Forelimb muscle (tissue), 1 donor: ENCODE results near the gene NDUFS2. TPM values are rescaled to one million over a fixed set of nuclear protein-coding genes. Genes with fewer than 3 reads are reported as not detected.
"Not testable (repeated sequence)": the region's sequence is repeated elsewhere in the genome, so short reads cannot be mapped to it uniquely, and the experiment has no call there.

Source experiments
- DNase-seq: peaks from one replicate; pipeline ENCODE4 v3.0.0-alpha.2; 2013; ENCODE audit warnings: low read depth
- polyA plus RNA-seq: library from polyadenylated mRNA; unstranded; fragments of 120-200 nt; gene quantifications from one replicate; pipeline ENCODE4 v1.2.1, GENCODE V29; 2013; ENCODE audit not compliant: insufficient read length

NDUFS2 gene
- polyA plus RNA-seq, 1 donor: 142 TPM

DNA sequence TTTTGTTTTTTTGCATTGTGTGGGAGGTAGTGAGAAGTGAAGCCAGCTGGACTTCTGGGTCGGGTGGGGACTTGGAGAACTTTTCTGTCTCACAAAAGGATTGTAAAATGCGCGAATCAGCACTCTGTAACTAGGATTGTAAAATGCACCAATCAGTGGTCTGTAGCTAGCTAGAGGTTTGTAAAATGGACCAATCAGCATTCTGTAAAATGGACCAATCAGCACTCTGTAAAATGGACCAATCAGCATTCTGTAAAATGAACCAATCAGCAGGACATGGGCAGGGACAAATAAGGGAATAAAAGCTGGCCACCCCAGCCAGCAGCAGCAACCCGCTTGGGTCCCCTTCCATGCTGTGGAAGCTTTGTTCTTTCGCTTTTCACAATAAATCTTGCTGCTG lies 47.9 kb downstream of the NDUFS2 start:
- not testable (repeated sequence) for DNase-seq

DNA sequence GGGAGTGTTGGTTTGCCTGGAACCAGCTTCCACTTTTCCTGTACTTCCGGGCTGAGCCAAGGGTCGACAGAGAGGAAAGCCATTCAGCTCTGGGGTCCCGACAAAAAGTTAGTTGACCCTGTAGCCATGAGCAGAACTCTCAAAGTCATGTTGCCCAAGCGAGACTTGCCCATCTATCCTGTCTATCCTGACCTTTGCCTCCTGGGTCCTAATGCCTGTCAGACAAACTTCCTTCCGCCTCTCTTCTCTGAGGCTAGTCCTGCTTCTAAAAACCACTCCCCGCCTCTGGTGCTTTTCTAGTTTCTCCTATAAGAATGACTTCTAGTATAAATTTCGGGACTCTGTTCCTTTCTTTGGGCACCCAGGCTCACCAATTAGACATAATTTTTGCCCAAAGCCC lies 48.7 kb downstream of the NDUFS2 start:
- no peak for DNase-seq

DNA sequence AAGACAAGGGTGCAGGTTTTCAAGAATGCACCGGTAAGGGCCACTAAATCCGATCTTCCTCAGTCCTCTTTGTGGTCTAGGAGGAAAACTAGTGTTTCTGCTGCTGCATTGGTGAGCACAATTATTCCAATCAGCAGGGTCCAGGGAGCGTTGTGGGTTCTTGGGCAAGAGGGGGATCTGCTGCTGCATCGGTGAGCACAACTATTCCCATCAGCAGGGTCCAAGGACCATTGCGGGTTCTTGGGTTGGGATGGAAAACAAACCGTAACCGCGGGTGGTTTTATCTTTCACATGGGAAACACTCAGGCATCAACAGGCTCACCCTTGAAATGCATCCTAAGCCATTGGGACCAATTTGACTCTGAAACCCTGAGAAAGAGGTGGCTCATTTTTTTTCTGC lies 49.4 kb downstream of the NDUFS2 start:
- no peak for DNase-seq

DNA sequence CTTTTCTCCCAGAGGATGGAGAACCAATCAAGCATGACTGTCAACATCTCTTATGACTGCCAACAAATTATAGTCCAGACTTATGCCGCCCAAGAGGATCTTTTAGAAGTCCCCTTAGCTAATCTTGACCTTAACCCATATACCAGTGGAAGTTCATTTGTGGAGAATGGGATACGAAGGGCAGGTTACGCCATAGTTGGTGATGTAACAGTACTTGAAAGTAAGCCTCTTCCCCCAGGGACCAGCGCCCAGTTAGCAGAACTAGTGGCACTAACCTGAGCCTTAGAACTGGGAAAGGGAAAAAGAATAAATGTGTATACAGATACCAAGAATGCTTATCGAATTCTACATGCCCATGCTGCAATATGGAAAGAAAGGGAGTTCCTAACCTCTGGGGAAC lies 53.1 kb downstream of the NDUFS2 start:
- not testable (repeated sequence) for DNase-seq

DNA sequence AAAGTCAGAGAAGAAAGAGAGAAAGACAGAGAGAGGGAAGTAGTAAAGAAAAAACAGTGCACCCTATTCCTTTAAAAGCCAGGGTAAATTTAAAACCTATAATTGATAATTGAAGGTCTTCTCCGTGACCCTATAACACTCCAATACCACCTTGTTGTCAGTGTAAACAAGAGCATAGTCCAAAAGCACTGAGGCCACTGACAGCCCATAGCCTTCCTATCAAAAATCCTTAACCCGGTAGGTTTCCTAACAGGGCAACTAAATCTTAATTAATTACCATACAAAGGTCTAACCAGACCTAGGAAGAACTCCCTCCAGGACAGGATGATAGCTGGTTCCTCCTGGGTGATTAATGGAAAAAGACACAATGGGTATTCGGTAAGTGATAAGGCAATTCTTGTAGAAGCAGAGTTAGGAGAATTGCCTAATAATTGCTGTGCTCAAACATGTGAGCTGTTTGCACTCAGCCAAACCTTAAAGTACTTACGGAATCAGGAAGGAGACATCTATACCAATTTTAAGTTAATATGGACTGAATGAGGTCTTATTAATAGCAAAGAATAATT lies 53.9 kb downstream of the NDUFS2 start:
- DNase-seq: not testable (repeated sequence)

DNA sequence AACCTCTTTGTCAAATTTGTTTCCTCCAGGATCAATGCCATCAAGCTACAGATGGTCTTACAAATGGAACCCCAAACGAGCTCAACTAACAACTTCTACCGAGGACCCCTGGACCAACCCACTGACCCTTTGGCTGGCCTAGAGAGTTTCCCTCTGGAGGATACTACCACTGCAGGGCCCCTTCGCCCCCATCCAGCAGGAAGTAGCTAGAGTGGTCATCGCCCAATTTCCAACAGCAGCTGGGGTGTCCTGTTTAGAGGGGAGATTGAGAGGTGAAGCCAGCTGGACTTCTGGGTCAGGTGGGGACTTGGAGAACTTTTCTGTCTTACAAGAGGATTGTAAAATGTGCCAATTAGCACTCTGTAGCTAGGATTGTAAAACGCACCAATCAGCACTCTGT lies 54.9 kb downstream of the NDUFS2 start:
- DNase-seq: not testable (repeated sequence)

DNA sequence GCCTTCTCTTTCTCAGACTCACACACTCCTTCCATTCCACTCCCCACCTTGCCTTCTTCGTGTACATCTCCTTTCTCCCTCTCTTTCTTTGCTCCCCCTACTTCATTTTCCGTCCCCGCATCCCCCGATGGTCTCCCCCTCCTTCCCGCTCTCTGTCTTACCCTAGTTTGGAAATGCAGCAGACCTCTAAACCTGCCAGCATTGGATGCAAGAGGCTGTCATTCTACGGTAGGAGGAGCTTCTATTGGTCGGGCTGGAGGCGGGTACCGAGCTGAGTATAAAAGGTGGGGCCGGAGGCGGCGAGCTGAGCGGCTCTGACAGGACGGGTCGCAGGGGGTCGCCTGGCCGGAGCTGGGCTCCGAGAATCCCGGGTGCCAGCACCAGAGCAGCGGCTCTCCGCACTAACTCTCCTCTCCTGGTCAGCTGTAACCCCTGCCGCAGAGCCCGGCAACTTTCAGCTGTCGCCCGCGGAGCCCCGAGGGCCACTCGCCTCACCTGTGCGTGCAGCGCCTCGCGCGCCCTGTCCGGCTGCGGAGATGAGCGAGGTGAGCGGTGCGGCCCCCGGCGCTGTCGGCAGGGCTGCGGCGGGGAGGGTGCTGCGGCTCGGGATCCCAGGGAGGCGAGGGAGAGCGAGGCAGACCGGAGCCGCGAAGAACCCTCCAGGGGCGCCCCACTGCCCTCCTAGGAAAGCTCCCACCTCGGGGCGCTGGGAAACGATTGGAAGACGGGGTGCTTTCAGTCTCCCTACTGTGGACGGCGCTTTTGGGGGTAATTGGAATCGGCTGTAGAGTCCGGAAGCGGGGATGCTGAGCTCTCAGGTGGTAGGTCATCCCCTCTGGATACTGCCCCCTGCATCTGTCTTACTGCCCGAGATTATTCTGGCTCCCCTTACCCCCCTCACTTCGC lies 56.5 kb downstream of the NDUFS2 start, which contains the start of gene PCP4L1:
PCP4L1 (plus strand) TSS at position 307 of the 906 bp plus-strand sequence; CDS start at position 537, 230 bp downstream.
- peak; percentile 5 for DNase-seq

DNA sequence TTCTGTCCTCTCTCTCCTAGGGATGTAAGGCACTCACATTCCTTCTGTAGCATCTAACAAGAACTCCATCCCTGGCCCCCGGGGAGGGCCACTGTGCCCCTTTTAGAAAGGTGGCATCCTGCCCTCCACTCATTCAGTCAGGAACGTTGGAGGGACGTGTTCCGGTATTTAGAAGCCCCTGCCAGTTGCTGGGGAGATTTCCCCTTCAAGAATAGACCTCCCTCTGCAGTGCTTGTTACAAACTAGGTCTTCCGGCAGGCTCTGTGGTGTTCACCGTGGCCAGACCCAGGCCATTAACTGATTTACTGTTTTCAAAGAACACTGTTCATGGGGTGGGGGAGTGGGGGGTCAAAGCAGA lies 57.2 kb downstream of the NDUFS2 start:
- DNase-seq: no peak

DNA sequence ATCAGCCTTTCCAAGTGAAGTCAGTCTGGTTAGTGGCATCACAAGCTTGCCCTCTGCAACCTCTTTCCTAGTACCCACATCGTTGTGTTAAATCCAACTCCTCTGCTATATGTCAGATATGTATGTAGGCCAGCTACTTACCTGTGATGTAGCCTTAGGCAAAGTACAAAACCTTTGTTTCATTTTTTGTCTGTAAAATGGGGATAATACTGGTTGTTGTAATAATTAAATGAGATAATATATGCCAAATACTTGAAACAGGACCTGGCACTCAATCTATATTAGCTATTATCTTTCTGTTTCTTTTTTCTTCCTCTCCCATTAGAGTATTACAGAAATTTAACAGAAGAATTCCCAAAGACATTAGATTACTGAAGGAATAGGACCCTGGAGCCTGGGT lies 57.6 kb downstream of the NDUFS2 start:
- DNase-seq: no peak

DNA sequence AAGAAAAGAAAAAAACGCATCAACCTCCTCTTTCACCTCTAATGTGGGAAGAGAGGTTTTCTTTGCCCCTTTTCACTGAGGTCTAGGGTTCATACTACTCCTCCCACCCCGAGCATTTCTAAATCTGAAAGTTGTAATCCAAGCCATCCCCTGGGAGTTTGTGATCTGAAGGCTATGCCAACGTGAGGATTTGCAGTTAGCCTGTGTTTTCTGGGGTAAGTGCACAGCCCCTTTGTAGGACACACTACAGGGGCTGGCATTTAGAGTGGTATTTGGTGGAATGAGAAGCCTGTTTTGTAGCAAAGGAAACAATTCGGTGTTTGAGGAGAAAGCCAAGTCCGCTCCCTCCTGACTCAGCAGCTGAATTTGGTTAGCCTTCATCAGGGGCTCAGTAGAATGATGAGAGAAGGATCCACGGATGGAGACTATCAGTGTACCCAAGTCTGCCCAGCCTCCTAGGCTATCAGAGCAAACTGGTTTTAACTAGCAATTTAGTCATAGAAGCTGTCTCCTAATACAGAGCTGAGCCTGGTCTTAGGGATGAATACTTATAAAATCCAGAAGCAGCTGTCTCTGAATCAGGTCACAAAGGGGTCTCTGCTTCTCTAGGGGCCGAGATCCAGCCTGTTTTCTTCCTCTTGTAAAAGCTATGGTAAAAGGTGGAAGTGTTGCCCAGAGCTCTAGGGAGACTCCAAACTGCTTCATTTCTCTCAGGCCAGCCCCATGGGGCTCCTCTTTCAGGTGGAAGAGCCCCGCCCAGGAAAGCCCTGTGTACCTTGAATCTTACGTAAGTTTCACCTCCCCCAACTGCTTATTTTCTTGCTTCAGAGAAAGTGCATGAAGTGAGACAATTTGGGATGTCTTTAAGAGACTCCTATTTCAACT lies 58.5 kb downstream of the NDUFS2 start:
- no peak for DNase-seq

DNA sequence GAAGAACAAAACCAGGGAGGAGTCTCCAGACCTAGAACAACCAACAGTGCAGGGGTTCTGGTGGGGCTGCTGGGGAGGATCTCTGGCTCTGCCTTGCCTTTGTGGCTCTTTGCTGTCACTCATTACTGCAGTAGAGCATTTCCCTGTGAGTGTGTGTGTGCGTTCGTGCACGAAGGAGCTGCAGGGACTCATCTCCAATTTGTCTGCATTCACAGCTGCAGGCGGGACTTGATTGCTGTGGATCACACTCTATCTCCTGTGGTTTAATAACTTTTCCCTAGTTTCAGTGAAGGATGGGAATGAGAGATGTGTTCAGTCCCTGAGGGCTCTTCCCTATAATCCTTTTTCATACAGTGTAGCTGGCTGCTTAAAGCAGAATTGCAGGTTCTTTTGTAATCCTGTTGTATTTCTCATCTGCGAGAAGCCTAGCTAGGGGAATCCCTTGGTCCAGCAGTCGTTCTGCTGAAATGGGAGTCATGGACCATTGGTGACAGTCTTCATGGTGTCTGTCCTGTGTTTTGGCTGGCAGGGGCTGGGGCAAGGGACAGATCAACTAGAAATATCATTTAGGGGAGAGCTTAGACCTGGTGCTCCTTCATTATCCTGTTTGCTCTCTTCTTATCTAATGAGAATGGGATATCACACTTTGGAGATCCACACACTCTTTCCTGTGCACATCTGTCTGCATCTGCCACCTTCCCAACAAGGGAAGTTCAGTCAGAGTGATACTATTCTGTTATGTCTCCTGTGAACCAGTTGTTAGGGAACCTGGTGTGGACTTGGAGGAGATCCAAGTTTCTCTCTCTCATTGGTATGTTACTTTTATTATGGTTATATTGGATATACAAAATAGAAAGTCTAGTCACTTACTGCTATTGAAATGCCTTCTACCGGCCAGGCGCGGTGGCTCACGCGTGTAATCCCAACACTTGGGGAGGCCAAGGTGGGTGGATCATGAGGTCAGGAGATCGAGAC lies 59.4 kb downstream of the NDUFS2 start:
- no peak for DNase-seq

Other genes with a start within 250 kb of the NDUFS2 start
- not detected for gene ITLN2, start 247.6 kb upstream of the NDUFS2 start, polyA plus RNA-seq
- gene F11R, start 181.2 kb upstream of the NDUFS2 start, polyA plus RNA-seq: 11.4 TPM
- 23.6 TPM for gene TSTD1, start 163.4 kb upstream of the NDUFS2 start, polyA plus RNA-seq
- 33.5 TPM for gene USF1, start 156.4 kb upstream of the NDUFS2 start, polyA plus RNA-seq
- 2.4 TPM for gene ARHGAP30, start 132.5 kb upstream of the NDUFS2 start, polyA plus RNA-seq
- gene NECTIN4, start 112.8 kb upstream of the NDUFS2 start, polyA plus RNA-seq: 0.09 TPM
- 0.57 TPM for gene KLHDC9, start 104.0 kb upstream of the NDUFS2 start, polyA plus RNA-seq
- gene PFDN2, start 84.3 kb upstream of the NDUFS2 start, polyA plus RNA-seq: 68.4 TPM
- 32.7 TPM for gene NIT1, start 84.3 kb upstream of the NDUFS2 start, polyA plus RNA-seq
- gene DEDD, start 69.7 kb upstream of the NDUFS2 start, polyA plus RNA-seq: 47.1 TPM
- gene UFC1, start 48.4 kb upstream of the NDUFS2 start, polyA plus RNA-seq: 98.9 TPM
- gene USP21, start 42.9 kb upstream of the NDUFS2 start, polyA plus RNA-seq: 26.6 TPM
- 18.2 TPM for gene PPOX, start 35.9 kb upstream of the NDUFS2 start, polyA plus RNA-seq
- gene B4GALT3, start 24.9 kb upstream of the NDUFS2 start, polyA plus RNA-seq: 22.2 TPM
- gene ADAMTS4, start 3.3 kb upstream of the NDUFS2 start, polyA plus RNA-seq: 11.8 TPM
- gene FCER1G, start 12.9 kb downstream of the NDUFS2 start, polyA plus RNA-seq: 13.2 TPM
- gene APOA2, start 21.3 kb downstream of the NDUFS2 start, polyA plus RNA-seq: not detected
- 9.8 TPM for gene TOMM40L, start 23.7 kb downstream of the NDUFS2 start, polyA plus RNA-seq
- 0.83 TPM for gene NR1I3, start 35.8 kb downstream of the NDUFS2 start, polyA plus RNA-seq
- 0.38 TPM for gene PCP4L1, start 56.4 kb downstream of the NDUFS2 start, polyA plus RNA-seq
- gene MPZ, start 107.6 kb downstream of the NDUFS2 start, polyA plus RNA-seq: 12.5 TPM
- gene SDHC, start 112.0 kb downstream of the NDUFS2 start, polyA plus RNA-seq: 117 TPM
- gene CFAP126, start 165.5 kb downstream of the NDUFS2 start, polyA plus RNA-seq: 1.8 TPM